ENCODE results near the gene MAGI1. TPM values are rescaled to one million over a fixed set of nuclear protein-coding genes. Genes with fewer than 3 reads are reported as not detected.
A peak's percentile ranks its signal among the peaks of the same experiment; 100 is the strongest.

The MAGI1 gene
- total RNA-seq, 1 donor from 2014 or later: 10.6 TPM

- DNase-seq (ENCODE audit: low read depth): no peak
Observed at GRCh38 chr3:66015841-66016240, 22.9 kb downstream of the MAGI1 start.

- DNase-seq (ENCODE audit: low read depth): no peak
Observed at GRCh38 chr3:66014651-66015050, 24.1 kb downstream of the MAGI1 start.

DNA sequence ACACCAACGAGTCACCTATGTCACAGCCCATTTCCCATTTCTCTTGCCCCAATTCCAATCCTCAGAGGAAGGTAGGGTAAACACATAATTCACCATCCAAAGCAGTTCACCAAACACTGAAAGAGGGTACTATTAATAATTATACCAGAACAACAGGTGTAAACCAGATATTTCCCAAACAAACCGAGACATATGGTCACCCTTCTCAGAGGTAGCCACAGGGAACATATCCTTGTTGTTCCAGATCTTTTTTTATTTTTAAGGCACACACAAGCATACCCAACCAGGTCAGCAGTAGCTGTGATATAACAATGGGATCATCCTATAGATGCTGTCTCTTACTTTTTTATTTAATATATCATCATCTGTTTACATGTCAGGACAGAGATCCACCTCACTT, 24.7 kb downstream of the MAGI1 start:
- DNase-seq (ENCODE audit: low read depth): peak; percentile 34

GRCh38 chr3:66012711-66013110, 26.0 kb downstream of the MAGI1 start:
- DNase-seq (ENCODE audit: low read depth): no peak

GRCh38 chr3:66010739-66011655, 27.7 kb downstream of the MAGI1 start:
- no peak for DNase-seq (ENCODE audit: low read depth)

- DNase-seq (ENCODE audit: low read depth): no peak
Observed at GRCh38 chr3:66010348-66010738, 28.4 kb downstream of the MAGI1 start.

GRCh38 chr3:66004244-66004643, 34.5 kb downstream of the MAGI1 start:
- DNase-seq (ENCODE audit: low read depth): no peak

DNA sequence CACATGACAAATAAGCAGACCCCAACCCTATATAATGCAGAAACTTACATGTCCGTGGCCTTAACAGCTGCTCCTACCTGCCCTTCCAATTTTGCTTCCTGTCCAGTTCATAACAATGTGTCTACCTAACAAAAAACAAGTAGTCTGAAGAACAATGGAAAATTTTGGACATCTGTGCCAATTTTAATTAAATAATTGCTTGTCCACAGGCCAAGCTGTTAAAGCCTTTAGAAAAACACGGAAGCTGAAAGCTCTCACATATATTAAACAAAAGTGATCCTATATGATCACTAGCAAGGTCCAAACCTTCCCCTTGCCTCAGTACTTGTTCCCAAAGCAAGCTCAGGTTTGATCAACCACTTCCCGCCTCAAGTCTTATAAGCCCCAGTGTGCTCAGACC, 37.1 kb downstream of the MAGI1 start:
- no peak for DNase-seq (ENCODE audit: low read depth)

DNA sequence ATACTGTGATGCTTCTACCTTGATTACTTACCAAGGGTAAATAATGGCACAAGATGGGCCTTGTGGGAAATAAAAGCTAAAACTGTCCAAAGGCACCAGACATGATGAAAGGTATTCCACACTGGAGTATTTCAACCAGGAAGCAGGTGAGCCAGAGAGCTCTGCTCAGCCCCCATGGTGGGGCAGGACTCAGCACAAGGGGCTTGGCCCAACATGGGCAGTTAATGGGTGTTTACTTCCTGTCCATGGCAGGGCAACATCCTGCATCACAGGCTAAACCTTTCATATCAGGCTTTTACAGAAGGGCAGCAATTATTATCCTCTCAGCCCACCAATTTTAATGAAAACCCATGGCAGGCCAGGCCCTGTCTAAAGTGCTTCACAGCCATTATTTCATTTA, 38.2 kb downstream of the MAGI1 start:
- no peak for DNase-seq (ENCODE audit: low read depth)

GRCh38 chr3:65999606-66000005, 39.1 kb downstream of the MAGI1 start:
- DNase-seq (ENCODE audit: low read depth): no peak

DNA sequence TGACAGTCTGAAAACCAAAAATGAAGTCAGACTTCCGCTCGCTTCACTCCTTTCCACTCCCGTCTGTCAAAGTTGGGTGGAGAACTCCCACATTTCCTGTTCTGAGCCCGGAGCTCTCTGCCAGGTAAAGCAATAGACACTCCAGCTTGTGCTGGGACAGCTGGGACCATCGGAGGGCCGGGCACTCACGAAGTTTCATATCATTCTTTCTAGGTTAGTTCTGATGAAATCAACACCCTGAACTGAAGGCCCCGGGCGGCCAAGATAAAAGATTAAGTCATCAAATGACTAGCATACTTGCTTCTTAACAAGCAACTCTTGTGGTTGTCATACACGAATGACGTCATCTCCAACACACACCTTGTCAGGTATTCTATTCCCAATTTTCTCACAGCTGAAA, 42.1 kb downstream of the MAGI1 start:
- no peak for DNase-seq (ENCODE audit: low read depth)

DNA sequence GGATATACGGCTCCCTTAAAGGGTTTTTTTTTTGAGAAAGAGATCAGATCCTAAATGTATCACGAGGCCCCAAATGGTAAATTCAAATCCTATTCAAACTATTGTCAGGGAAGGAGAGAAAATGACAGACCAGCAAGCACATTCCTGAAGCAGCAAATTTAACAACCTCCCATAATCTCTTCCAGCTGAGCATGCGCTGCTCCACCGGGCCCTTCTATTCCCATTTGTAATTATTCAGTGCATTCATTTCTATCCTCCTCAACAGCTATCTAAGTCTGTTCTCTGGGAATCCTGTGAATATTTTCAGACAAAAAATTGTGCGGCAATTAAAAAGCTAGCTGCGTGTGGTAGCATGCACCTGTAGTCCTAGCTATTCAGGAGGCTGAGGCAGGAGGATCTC, 43.2 kb downstream of the MAGI1 start:
- DNase-seq (ENCODE audit: low read depth): no peak

DNA sequence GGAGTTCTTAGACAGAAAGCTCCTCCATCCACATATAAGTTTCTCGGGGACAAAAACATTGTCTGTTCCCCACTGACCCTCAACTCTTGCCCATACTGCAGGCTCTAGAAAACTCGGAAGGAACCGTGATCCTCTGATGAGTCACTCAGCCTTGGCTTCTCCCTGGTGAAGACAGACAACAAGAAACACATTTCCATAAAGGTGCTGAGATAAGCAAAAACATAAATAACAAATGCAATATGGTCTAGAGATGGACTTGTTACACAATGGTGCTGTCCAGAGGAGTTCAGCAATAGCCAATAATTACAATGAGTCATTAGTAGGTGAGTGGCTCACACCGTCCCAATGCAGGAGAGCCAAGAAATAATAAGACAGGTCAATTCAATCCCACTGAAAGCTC, 43.7 kb downstream of the MAGI1 start:
- peak; percentile 16 for DNase-seq (ENCODE audit: low read depth)

DNA sequence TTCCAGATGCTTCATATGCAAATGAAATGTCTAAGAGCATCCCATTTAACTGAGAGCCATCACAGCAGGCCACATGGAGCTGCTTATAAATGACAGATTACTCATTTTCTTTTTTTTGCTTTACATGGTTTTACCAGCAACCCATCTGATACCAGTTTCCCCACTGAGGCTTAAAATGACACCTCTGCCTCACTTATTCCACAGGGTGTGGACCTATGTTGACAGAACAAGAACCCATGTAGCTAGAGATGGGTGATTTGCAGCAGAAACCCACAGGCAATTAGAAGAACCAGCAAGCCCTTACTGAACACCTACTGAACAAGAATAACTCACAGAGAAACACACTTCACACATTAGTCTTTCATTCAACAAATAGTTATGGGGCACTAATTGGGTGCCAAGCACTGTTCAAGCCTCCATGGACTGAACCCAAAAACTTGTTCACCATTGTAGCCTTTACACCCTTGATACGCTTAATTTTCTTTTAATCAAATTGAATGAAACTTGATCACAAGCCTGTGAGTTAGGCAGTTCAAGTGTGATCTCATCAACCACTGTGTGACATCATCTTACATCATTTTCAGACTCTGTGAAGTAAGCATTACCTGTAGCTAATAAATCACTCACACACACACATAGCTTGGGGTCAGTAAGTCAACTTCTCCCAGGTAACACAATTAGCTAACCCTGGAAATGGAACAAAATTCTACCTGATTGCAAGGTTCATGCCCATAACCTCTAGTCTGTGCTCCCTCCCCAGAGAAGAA, 45.4 kb downstream of the MAGI1 start:
- DNase-seq (ENCODE audit: low read depth): peak; percentile 20

- DNase-seq (ENCODE audit: low read depth): no peak
Observed at GRCh38 chr3:65992106-65992505, 46.6 kb downstream of the MAGI1 start.

- peak; percentile 51 for DNase-seq (ENCODE audit: low read depth)
Observed at GRCh38 chr3:65988411-65989180, 50.1 kb downstream of the MAGI1 start.

GRCh38 chr3:65986285-65986684, 52.4 kb downstream of the MAGI1 start:
- DNase-seq (ENCODE audit: low read depth): no peak

DNA sequence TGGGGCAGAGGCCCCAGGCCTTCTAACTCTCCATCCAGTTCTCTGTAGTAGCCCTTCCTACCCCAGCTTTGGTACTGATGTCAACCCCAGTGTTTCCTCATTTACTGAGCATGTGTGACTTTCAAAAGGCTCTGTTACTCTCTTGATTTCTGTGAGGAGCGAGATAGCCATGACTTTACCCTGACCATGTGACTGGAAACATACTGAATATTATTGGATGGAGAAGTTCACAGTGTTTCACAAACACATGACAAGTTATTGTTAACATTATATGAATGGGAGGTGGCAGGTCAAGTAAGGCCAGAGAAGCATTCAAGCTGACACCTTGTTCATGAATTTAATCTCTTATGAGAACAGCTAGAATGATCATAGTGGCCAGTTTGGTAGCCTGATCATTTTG, 53.7 kb downstream of the MAGI1 start:
- DNase-seq (ENCODE audit: low read depth): no peak

GRCh38 chr3:65983100-65983499, 55.6 kb downstream of the MAGI1 start:
- DNase-seq (ENCODE audit: low read depth): no peak

DNA sequence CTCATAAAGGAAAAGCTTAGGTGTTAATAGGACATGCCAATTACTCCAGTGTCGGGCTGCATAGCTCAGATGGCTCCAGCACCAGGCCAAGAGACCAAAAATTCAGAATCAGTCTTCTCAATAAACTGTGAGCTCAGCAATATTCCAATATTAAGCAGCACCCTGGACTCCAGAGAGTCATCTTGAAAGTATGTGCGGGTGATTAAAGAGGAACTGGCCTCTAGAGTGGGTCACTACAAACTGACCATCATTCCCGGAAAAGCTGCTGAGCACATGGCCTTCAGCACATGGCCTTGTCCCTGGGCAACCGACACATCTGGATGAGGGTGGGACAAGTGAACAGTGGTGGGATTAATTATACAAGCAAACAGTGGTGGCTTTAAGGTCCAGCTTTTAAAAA, 59.0 kb downstream of the MAGI1 start:
- peak; percentile 47 for DNase-seq (ENCODE audit: low read depth)

DNA sequence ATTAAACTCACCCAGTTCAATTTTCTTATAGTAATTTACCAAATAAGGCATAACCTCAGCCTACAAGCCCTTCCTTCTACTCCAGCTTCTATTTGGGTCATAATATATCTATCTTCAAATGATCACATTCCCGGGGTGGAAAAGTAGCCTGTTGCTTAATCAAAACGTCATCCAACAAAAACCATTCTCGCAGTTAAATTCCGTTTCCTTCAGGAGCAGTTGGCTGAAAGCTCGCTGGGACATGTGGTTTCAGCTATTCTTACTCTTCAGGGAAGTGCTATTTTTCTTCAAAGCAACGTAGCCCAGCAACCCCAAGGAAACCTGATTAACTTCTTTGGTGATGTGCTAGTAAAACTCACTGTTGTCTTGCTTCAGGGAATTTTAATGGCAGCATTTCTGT, 59.6 kb downstream of the MAGI1 start:
- DNase-seq (ENCODE audit: low read depth): peak; percentile 40

- DNase-seq (ENCODE audit: low read depth): no peak
Observed at GRCh38 chr3:65978116-65978515, 60.6 kb downstream of the MAGI1 start.
